Natural killer cell treated with Interleukin-12 subunit alpha and Interleukin-12 subunit beta and Interleukin-15 and Interleukin-18, amount 100 ng/mL, for 72 hours (primary cell): ENCODE data around the gene SIGLEC9. TPM values are rescaled to one million over a fixed set of nuclear protein-coding genes. Genes with fewer than 3 reads are reported as not detected.

Experiments
- ATAC-seq, 2 donors: fragments of 150-1000 bp; cut with Tn5 transposase in 1 of 2; sonication (Bioruptor Pico), chemical (Tn5 transposase) in 1 of 2; 2 replicates each; pipeline ENCODE4 v1.10.0; 2021
- DNase-seq: peaks from one replicate; pipeline ENCODE4 v3.0.0; 2022; ENCODE audit warnings: low spot score
- H3K27ac Mint-ChIP-seq, 2 donors: 1 replicate in 1 of 2; 2 replicates in 1 of 2; pipeline ENCODE4 v1.8.0; 2022; ENCODE audit warnings: mixed read lengths in 2 of 2, mild to moderate bottlenecking in 1 of 2, moderate library complexity in 1 of 2
- H3K27me3 Mint-ChIP-seq, 2 donors: 1 replicate in 1 of 2; 2 replicates in 1 of 2; pipeline ENCODE4 v1.8.0; 2022; ENCODE audit warnings: mixed read lengths in 2 of 2
- H3K36me3 Mint-ChIP-seq: one replicate; pipeline ENCODE4 v1.8.0; 2022; ENCODE audit warnings: mixed read lengths
- H3K4me1 Mint-ChIP-seq, 2 donors: 1 replicate in 1 of 2; 2 replicates in 1 of 2; pipeline ENCODE4 v1.8.0; 2022; ENCODE audit warnings: low read depth in 2 of 2, mixed read lengths in 2 of 2, mild to moderate bottlenecking in 1 of 2
- H3K4me3 Mint-ChIP-seq: one replicate; pipeline ENCODE4 v1.8.0; 2022; ENCODE audit warnings: mixed read lengths
- H3K9me3 Mint-ChIP-seq: 2 replicates; pipeline ENCODE4 v1.8.0; 2022; ENCODE audit warnings: mixed read lengths
- total RNA-seq, 2 donors: library from RNA; stranded (reverse); gene quantifications; one replicate each; pipeline ENCODE4 v1.2.3, GENCODE V29; 2022

The SIGLEC9 gene
- total RNA-seq, 2 donors from 2014 or later: 0.69 to 1.1 TPM

- Mint-ChIP-seq H3K4me3 (peak overlapping the region; percentile 82), H3K27ac (peak overlapping the region; percentile 61 to 69)
Observed at GRCh38 chr19:51122112-51122981, 2.4 kb upstream of the SIGLEC9 start.

GRCh38 chr19:51123381-51123800, 1.3 kb upstream of the SIGLEC9 start:
- Mint-ChIP-seq H3K9me3 (no peaks in the 10 kb centered on the region), H3K27me3 (no peaks in the 10 kb centered on the region), H3K4me3 (peak overlapping the region; percentile 82), H3K4me1 (peaks cover 63% of the 10 kb centered on the region in 2 donors), H3K27ac (peak overlapping the region; percentile 69), H3K36me3 (no peaks in the 10 kb centered on the region)
- peak; percentile 76 to 83 for ATAC-seq
- peak; percentile 77 for DNase-seq

More at GRCh38 chr19:51122112-51122981, 2.4 kb upstream of the SIGLEC9 start:
- H3K27me3 Mint-ChIP-seq: no peaks in the 10 kb centered on the region
- peaks cover 53 to 57% of the 10 kb centered on the region in 2 donors for H3K4me1 Mint-ChIP-seq
- DNase-seq (peak; percentile 66), ATAC-seq (peak; percentile 49 to 54)
- H3K36me3 Mint-ChIP-seq: no peaks in the 10 kb centered on the region
- no peaks in the 10 kb centered on the region for H3K9me3 Mint-ChIP-seq

- no peaks in the 10 kb centered on the region for H3K27me3 Mint-ChIP-seq
- DNase-seq: no peak
- H3K4me3 Mint-ChIP-seq: peak overlapping the region; percentile 82
- H3K36me3 Mint-ChIP-seq: no peaks in the 10 kb centered on the region
- no peak for ATAC-seq
- H3K4me1 Mint-ChIP-seq: peaks cover 67 to 68% of the 10 kb centered on the region in 2 donors
- peak overlapping the region; percentile 69 for H3K27ac Mint-ChIP-seq
- no peaks in the 10 kb centered on the region for H3K9me3 Mint-ChIP-seq
Observed at GRCh38 chr19:51123802-51124201, 904 bp upstream of the SIGLEC9 start.

- Mint-ChIP-seq H3K9me3 (no peaks in the 10 kb centered on the region), H3K4me3 (peak overlapping the region; percentile 82), H3K27me3 (no peaks in the 10 kb centered on the region), H3K36me3 (no peaks in the 10 kb centered on the region), H3K27ac (peak overlapping the region; percentile 69), H3K4me1 (peaks cover 66 to 69% of the 10 kb centered on the region in 2 donors)
- DNase-seq: peak; percentile 18
- ATAC-seq: no peak
Observed at GRCh38 chr19:51124216-51124615, 490 bp upstream of the SIGLEC9 start.

- peak; percentile 54 for DNase-seq
- ATAC-seq: no peak
- peak overlapping the region; percentile 82 for H3K4me3 Mint-ChIP-seq
- H3K27me3 Mint-ChIP-seq: no peaks in the 10 kb centered on the region
- H3K27ac Mint-ChIP-seq: peak overlapping the region; percentile 69 to 87
- H3K4me1 Mint-ChIP-seq: peaks cover 71 to 72% of the 10 kb centered on the region in 2 donors
- no peaks in the 10 kb centered on the region for H3K36me3 Mint-ChIP-seq
- no peaks in the 10 kb centered on the region for H3K9me3 Mint-ChIP-seq
Observed at GRCh38 chr19:51125421-51126075, 842 bp downstream of the SIGLEC9 start.

- DNase-seq: peak; percentile 55
- Mint-ChIP-seq H3K4me3 (peak overlapping the region; percentile 47), H3K4me1 (peaks cover 71 to 75% of the 10 kb centered on the region in 2 donors), H3K27ac (no peak overlapping the region), H3K27me3 (no peaks in the 10 kb centered on the region), H3K36me3 (no peaks in the 10 kb centered on the region), H3K9me3 (no peaks in the 10 kb centered on the region)
- no peak for ATAC-seq
Observed at GRCh38 chr19:51127032-51127431, 2.3 kb downstream of the SIGLEC9 start.

GRCh38 chr19:51127755-51128154, 3.0 kb downstream of the SIGLEC9 start:
- no peaks in the 10 kb centered on the region for H3K9me3 Mint-ChIP-seq
- H3K4me3 Mint-ChIP-seq: no peak overlapping the region
- DNase-seq (peak; percentile 52), ATAC-seq (peak in 1 of 2 donors; percentile 36)
- no peaks in the 10 kb centered on the region for H3K36me3 Mint-ChIP-seq
- no peak overlapping the region for H3K27ac Mint-ChIP-seq
- no peaks in the 10 kb centered on the region for H3K27me3 Mint-ChIP-seq
- H3K4me1 Mint-ChIP-seq: peaks cover 71 to 75% of the 10 kb centered on the region in 2 donors

GRCh38 chr19:51128227-51128626, 3.5 kb downstream of the SIGLEC9 start:
- no peak for ATAC-seq
- peak; percentile 13 for DNase-seq
- H3K4me3 Mint-ChIP-seq: peak overlapping the region; percentile 45
- peaks cover 69 to 74% of the 10 kb centered on the region in 2 donors for H3K4me1 Mint-ChIP-seq
- no peaks in the 10 kb centered on the region for H3K36me3 Mint-ChIP-seq
- H3K27ac Mint-ChIP-seq: peak overlapping the region in 1 of 2 donors; percentile 48
- H3K9me3 Mint-ChIP-seq: no peaks in the 10 kb centered on the region
- H3K27me3 Mint-ChIP-seq: no peaks in the 10 kb centered on the region

GRCh38 chr19:51129716-51130115, 5.0 kb downstream of the SIGLEC9 start:
- H3K27me3 Mint-ChIP-seq: no peaks in the 10 kb centered on the region
- H3K4me1 Mint-ChIP-seq: peaks cover 61 to 63% of the 10 kb centered on the region in 2 donors
- H3K9me3 Mint-ChIP-seq: peaks cover 2% of the 10 kb centered on the region
- no peak for ATAC-seq
- peak; percentile 16 for DNase-seq
- H3K4me3 Mint-ChIP-seq: no peak overlapping the region
- peak overlapping the region in 1 of 2 donors; percentile 48 for H3K27ac Mint-ChIP-seq
- H3K36me3 Mint-ChIP-seq: peaks cover 2% of the 10 kb centered on the region

GRCh38 chr19:51131780-51132680, 7.3 kb downstream of the SIGLEC9 start:
- peaks cover 13% of the 10 kb centered on the region for H3K36me3 Mint-ChIP-seq
- ATAC-seq: peak; percentile 81 to 83
- DNase-seq: peak; percentile 74
- peaks cover 4% of the 10 kb centered on the region for H3K9me3 Mint-ChIP-seq
- peak overlapping the region; percentile 80 for H3K4me3 Mint-ChIP-seq
- peaks cover 69 to 73% of the 10 kb centered on the region in 2 donors for H3K4me1 Mint-ChIP-seq
- no peaks in the 10 kb centered on the region for H3K27me3 Mint-ChIP-seq
- H3K27ac Mint-ChIP-seq: peak overlapping the region; percentile 42 to 57

GRCh38 chr19:51135004-51135403, 10.3 kb downstream of the SIGLEC9 start:
- DNase-seq: no peak
- peak overlapping the region; percentile 34 for H3K4me3 Mint-ChIP-seq
- no peaks in the 10 kb centered on the region for H3K27me3 Mint-ChIP-seq
- peaks cover 13% of the 10 kb centered on the region for H3K36me3 Mint-ChIP-seq
- peaks cover 4% of the 10 kb centered on the region for H3K9me3 Mint-ChIP-seq
- H3K27ac Mint-ChIP-seq: peak overlapping the region in 1 of 2 donors; percentile 43
- ATAC-seq: peak; percentile 70 to 73
- H3K4me1 Mint-ChIP-seq: peaks cover 68 to 74% of the 10 kb centered on the region in 2 donors

GRCh38 chr19:51135986-51136762, 11.5 kb downstream of the SIGLEC9 start:
- peak overlapping the region; percentile 53 for H3K4me3 Mint-ChIP-seq
- peaks cover 67 to 71% of the 10 kb centered on the region in 2 donors for H3K4me1 Mint-ChIP-seq
- H3K27me3 Mint-ChIP-seq: no peaks in the 10 kb centered on the region
- DNase-seq (peak; percentile 23), ATAC-seq (no peak)
- H3K36me3 Mint-ChIP-seq: peaks cover 13% of the 10 kb centered on the region
- H3K9me3 Mint-ChIP-seq: peaks cover 4% of the 10 kb centered on the region
- peak overlapping the region; percentile 53 to 81 for H3K27ac Mint-ChIP-seq
